Nephron progenitor cell (in vitro differentiated cells): ENCODE results near the gene C16orf96.
A peak's percentile ranks its signal among the peaks of the same experiment; 100 is the strongest.

Source experiments
- DNase-seq: peaks from one replicate; pipeline ENCODE4 v3.0.0; 2021
- H3K27ac Mint-ChIP-seq: 2 replicates; pipeline ENCODE4 v1.8.0; 2021; ENCODE audit warnings: mild to moderate bottlenecking, moderate library complexity, mixed read lengths
- H3K27me3 Mint-ChIP-seq: 2 replicates; pipeline ENCODE4 v1.8.0; 2021; ENCODE audit warnings: mild to moderate bottlenecking, low read depth, mixed read lengths; ENCODE audit not compliant: poor library complexity
- H3K36me3 Mint-ChIP-seq: 2 replicates; pipeline ENCODE4 v1.8.0; 2021; ENCODE audit warnings: low read depth, mixed read lengths
- H3K4me1 Mint-ChIP-seq: 2 replicates; pipeline ENCODE4 v1.8.0; 2021; ENCODE audit warnings: mixed read lengths
- H3K4me3 Mint-ChIP-seq: 2 replicates; pipeline ENCODE4 v1.8.0; 2021; ENCODE audit warnings: mild to moderate bottlenecking, moderate library complexity, mixed read lengths
- H3K9me3 Mint-ChIP-seq: 2 replicates; pipeline ENCODE4 v1.8.0; 2021; ENCODE audit warnings: mild to moderate bottlenecking, moderate library complexity, mixed read lengths
- TF ChIP-seq, protein P1 (sequence below): fragments of 200-600 bp; sonication (generic); IDR thresholded peaks from 2 replicates; pipeline ENCODE4 v1.5.0; 2021; ENCODE audit warnings: antibody characterized with exemption

The C16orf96 gene

GRCh38 chr16:4617880-4618279, 61.7 kb downstream of the C16orf96 start:
- Mint-ChIP-seq H3K27me3 (no peaks in the 10 kb centered on the region), H3K36me3 (no peaks in the 10 kb centered on the region), H3K27ac (peak overlapping the region; percentile 99), H3K4me1 (peaks cover 49% of the 10 kb centered on the region), H3K9me3 (no peaks in the 10 kb centered on the region), H3K4me3 (peak overlapping the region; percentile 87)
- TF ChIP-seq, protein P1, sequence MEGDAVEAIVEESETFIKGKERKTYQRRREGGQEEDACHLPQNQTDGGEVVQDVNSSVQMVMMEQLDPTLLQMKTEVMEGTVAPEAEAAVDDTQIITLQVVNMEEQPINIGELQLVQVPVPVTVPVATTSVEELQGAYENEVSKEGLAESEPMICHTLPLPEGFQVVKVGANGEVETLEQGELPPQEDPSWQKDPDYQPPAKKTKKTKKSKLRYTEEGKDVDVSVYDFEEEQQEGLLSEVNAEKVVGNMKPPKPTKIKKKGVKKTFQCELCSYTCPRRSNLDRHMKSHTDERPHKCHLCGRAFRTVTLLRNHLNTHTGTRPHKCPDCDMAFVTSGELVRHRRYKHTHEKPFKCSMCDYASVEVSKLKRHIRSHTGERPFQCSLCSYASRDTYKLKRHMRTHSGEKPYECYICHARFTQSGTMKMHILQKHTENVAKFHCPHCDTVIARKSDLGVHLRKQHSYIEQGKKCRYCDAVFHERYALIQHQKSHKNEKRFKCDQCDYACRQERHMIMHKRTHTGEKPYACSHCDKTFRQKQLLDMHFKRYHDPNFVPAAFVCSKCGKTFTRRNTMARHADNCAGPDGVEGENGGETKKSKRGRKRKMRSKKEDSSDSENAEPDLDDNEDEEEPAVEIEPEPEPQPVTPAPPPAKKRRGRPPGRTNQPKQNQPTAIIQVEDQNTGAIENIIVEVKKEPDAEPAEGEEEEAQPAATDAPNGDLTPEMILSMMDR: no peak
- no peak for DNase-seq

DNA sequence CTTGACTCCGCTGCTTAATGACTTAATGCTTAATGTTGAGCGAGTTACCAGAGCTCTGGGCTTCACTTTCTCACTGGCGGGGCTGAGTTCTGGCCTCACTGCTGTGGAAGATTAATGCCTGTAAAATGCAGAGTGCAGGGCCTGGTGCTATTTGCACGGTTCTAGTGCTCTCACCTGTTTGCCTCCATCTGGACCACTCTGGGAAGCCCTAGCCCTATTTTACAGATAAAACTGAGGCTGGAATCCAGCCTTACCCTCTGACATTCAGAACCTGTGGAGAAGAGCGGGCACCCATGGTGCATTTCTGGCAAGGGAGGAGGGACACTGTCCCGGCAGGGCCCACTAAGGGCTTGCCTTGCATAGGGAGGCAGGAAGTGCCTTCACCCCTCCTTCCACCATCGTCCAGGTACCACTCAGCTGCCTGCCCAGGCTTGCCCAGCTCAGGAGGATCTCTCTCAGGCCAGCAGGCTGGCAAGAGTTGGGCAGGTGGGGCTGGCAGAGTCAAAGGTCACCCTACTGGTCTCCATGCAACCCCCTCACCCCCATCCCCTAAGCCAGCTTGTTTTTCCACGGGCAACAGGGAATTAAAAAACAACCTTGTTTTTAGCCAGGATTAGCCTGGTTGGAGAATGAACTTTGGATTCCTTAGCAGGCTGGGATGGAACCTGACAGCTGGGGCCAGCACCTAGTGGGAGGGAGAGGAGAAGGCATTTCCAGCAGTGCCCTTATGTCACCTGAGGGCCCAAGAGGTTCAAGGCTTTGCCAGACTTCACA, 62.7 kb downstream of the C16orf96 start:
- peaks cover 45% of the 10 kb centered on the region for H3K4me1 Mint-ChIP-seq
- TF ChIP-seq, protein P1: no peak
- no peak for DNase-seq
- no peak overlapping the region for H3K27ac Mint-ChIP-seq
- H3K36me3 Mint-ChIP-seq: no peaks in the 10 kb centered on the region
- no peaks in the 10 kb centered on the region for H3K27me3 Mint-ChIP-seq
- no peak overlapping the region for H3K4me3 Mint-ChIP-seq
- no peaks in the 10 kb centered on the region for H3K9me3 Mint-ChIP-seq

DNA sequence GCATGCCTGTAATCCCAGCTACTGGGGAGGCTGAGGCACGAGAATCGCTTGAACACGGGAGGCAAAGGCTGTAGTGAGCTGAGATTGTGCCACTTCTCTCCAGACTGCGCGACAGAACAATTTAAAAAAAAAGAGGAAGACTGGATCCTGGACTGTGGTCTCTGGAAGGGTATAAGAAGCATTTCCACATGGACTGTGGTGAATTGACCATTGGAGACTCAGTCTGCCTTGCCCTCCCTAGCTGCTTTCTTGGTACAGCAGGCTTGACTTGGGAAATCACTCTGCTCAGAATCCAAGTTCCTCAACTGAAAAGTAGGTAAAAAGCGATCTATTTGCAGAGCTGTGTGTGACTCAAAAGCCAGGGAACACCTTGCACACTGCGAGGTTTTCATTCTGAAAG, 67.5 kb downstream of the C16orf96 start:
- Mint-ChIP-seq H3K4me1 (peaks cover 38% of the 10 kb centered on the region), H3K36me3 (peaks cover 13% of the 10 kb centered on the region), H3K27me3 (no peaks in the 10 kb centered on the region), H3K27ac (no peak overlapping the region), H3K4me3 (peak overlapping the region; percentile 30), H3K9me3 (no peaks in the 10 kb centered on the region)
- TF ChIP-seq, protein P1: no peak
- no peak for DNase-seq

- H3K27me3 Mint-ChIP-seq: no peaks in the 10 kb centered on the region
- DNase-seq: peak; percentile 91
Observed at GRCh38 chr16:4624015-4624826, 68.1 kb downstream of the C16orf96 start, which contains the start of gene MGRN1. TSS of gene MGRN1 (plus strand) at chr16:4624826. CDS start at chr16:4624961, 135 bp downstream.

GRCh38 chr16:4624827-4625559, 68.9 kb downstream of the C16orf96 start:
- peak; percentile 71 for DNase-seq
- H3K9me3 Mint-ChIP-seq: peaks cover 6% of the 10 kb centered on the region
- TF ChIP-seq, protein P1: no peak
- peak overlapping the region; percentile 91 for H3K27ac Mint-ChIP-seq
- peaks cover 22% of the 10 kb centered on the region for H3K36me3 Mint-ChIP-seq
- peaks cover 35% of the 10 kb centered on the region for H3K4me1 Mint-ChIP-seq
- peak overlapping the region; percentile 99 for H3K4me3 Mint-ChIP-seq
- no peaks in the 10 kb centered on the region for H3K27me3 Mint-ChIP-seq

More at GRCh38 chr16:4624015-4624826, 68.1 kb downstream of the C16orf96 start, which contains the start of gene MGRN1:
- peak within 1 kb of the TSS; percentile 99 for H3K4me3 Mint-ChIP-seq
- peak within 1 kb of the TSS; percentile 99 for H3K27ac Mint-ChIP-seq
- TF ChIP-seq, protein P1: peak; percentile 87
- peaks cover 35% of the 10 kb centered on the region for H3K4me1 Mint-ChIP-seq
- peaks cover 19% of the 10 kb centered on the region for H3K36me3 Mint-ChIP-seq
- peaks cover 5% of the 10 kb centered on the region for H3K9me3 Mint-ChIP-seq
